Activated T-cell treated with anti-CD3 and anti-CD28 coated beads, Interleukin-2, amount 50 U/mL, for 24 hours (primary cell): Measurements from ENCODE around the gene SELENOO.

Source experiments
- DNase-seq: peaks from one replicate; pipeline ENCODE4 v3.0.0-alpha.2; 2020
- H3K27ac Mint-ChIP-seq: 2 replicates; pipeline ENCODE4 v1.8.0; 2020; ENCODE audit warnings: mild to moderate bottlenecking, mixed read lengths
- H3K27me3 Mint-ChIP-seq: 2 replicates; pipeline ENCODE4 v1.8.0; 2020; ENCODE audit warnings: mixed read lengths
- H3K36me3 Mint-ChIP-seq: 2 replicates; pipeline ENCODE4 v1.8.0; 2020; ENCODE audit warnings: low read depth, mixed read lengths
- H3K4me1 Mint-ChIP-seq: 2 replicates; pipeline ENCODE4 v1.8.0; 2020; ENCODE audit warnings: low read depth, mixed read lengths
- H3K4me3 Mint-ChIP-seq: 2 replicates; pipeline ENCODE4 v1.8.0; 2020; ENCODE audit warnings: mild to moderate bottlenecking, moderate library complexity, mixed read lengths
- H3K9me3 Mint-ChIP-seq: 2 replicates; pipeline ENCODE4 v1.8.0; 2020; ENCODE audit warnings: mixed read lengths

Gene SELENOO

DNA sequence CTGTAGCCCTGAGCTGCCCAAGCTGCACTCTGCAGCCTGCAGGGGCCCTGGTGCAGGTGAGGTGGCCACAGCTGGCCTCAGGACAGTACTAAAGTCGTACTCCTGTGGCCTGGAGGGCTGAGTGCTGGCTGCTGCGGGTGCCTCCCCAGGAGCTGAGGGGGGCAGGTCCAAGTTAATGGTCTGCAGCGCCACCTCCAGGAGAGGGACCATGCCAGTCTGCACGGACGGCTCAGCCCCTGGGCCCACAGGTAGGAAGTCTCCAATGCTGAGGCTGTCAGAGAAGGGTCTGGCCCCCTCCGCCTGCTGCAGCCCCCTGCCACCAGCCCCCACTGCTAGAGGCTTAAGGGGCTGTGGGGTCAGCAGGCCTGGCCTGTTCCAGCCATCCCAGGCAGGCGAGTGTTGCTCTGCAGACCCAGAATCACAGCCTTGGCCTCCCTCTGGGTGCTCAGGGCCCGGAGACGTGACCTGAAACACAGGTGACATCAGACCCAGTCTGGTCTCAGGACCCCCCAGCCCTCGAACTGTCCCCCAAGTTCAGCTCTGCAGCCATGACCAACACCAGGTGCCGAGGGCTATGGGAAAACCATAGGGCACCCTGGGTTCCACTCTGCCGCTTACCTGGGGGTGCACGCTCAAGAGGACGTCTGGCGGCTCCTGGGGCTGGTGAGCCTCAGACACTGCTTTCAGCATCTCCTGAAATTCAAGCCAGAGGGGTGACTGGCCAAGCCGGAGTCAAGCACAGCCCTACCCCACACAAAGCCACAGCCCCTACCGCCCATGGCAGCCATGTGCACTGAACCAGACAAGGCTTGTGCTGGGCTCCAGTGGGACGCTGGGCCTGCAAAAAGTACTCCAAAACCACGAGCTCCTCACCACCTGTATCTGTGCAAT is 20.8 kb downstream of the SELENOO start:
- peaks cover 91% of the 10 kb centered on the region for H3K36me3 Mint-ChIP-seq
- H3K9me3 Mint-ChIP-seq: no peaks in the 10 kb centered on the region
- H3K27me3 Mint-ChIP-seq: no peaks in the 10 kb centered on the region
- H3K27ac Mint-ChIP-seq: no peak overlapping the region
- no peak overlapping the region for H3K4me3 Mint-ChIP-seq
- no peaks in the 10 kb centered on the region for H3K4me1 Mint-ChIP-seq
- no peak for DNase-seq

DNA sequence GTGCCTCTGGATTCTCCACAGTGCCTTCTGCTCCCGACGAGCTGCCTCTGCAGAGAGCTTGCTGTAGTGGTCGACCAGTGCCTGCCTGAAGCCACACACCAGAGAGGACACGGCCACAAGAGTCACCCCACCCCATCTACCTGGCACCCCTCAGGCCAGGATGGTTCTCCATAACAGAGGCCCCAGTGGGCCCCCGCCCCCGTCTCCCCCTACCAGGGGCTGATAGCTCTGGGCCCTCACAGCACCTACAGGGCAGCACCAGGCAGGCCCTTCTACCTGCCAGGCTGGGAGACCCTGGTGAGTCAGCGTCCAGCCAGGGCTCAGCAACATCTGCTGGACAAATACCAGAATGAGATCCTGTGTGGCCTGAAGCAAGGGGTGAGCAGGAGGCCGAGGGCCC is 21.7 kb downstream of the SELENOO start:
- Mint-ChIP-seq H3K4me1 (no peaks in the 10 kb centered on the region), H3K9me3 (no peaks in the 10 kb centered on the region), H3K4me3 (no peak overlapping the region), H3K36me3 (peaks cover 89% of the 10 kb centered on the region), H3K27ac (no peak overlapping the region), H3K27me3 (no peaks in the 10 kb centered on the region)
- DNase-seq: no peak

DNA sequence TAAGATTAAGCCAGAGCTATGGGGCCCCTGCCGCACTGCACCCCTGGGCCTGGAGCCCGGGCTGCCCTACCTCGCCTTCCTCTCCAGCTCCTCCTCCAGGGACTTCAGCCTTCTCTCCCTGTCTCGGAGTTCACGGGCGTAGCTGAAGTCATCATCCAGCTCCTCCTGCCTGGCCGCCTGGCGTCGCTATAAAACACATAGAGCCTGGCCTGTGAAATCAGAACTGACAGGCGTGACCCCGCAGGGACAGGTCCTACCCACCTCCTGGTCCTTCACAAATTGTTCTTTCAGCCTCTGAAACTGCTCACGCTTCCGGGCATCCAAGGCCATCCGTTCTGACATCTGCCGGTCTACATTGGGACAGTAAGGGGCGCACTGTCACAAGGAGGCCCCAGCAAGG is 23.3 kb downstream of the SELENOO start:
- Mint-ChIP-seq H3K27ac (peak overlapping the region; percentile 14), H3K4me1 (no peaks in the 10 kb centered on the region), H3K27me3 (no peaks in the 10 kb centered on the region), H3K36me3 (peaks cover 81% of the 10 kb centered on the region), H3K9me3 (no peaks in the 10 kb centered on the region), H3K4me3 (no peak overlapping the region)
- DNase-seq: no peak

DNA sequence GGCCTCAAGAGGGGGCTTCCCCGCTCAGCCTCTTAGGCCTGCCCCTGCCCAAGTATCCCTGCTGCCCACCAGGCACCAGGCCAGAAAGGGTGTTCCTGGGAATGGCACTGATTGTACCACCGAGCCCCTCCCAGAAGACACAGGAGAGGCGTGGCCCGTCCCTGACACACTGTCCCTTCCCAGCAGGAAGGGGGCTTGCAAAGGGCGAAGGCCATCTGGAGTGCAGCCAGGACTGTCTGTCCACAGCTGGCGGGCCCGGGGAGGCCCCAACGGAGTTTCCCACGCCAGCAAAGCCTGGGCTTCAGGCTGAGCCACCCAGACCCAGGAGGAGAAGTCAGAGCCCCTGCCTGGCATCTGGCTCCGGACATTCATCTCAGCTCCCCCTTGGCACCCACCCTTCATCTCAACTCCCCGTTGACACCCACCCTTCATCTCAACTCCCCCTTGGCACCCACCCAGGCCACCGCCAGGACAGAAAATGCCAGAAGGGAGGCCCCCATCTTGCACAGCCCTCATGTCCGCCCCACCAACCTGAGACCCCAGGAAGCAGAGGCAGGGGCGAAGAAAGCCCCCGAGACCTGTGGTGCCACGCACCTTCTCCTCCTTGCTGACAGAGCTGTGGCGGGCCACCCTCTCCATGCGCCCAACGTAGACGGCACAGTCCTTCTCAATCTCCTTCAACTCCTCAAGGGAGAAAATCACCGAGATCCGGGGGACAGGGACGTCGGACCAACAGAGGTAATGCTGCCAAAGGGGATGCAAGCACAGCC is 24.6 kb downstream of the SELENOO start:
- no peak overlapping the region for H3K27ac Mint-ChIP-seq
- no peaks in the 10 kb centered on the region for H3K27me3 Mint-ChIP-seq

DNA sequence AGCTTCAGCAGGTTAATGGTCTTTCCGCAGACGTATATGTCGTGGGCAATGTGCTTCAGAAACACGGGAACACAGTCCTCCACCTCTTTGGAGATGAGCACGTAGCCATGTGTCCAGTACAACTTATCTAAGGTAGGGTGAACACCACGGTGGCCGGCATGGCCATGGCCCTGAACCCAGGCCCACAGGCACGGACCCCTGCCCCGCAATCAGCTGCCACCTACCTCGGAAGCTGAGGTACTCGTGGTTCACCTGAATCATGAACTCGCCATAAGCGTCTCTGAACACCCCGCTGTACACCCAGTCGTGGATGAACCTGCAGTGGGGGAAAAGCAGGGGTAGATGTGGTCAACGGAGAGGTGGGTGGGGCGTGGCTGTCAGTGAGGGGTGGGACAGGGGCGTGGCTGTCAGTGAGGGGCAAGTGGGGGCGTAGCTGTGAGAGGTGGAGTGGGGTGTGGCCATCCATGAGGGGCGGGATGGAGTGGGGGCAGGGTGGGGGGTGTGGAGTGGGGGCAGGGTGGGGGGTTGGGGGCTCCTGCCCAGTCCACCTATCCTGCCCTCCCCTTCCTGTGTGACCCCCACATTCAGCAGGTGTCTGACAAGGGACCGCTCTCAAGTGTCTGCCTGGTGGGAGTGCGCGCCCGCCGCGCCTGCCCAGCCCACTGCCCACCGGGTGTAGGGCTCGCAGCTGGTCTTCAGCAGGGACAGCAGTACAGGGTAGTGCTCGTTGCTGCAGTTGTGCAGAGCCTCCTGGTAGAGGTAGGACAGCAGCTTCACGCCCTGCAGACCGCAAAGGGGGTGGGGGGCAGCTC is 25.5 kb downstream of the SELENOO start:
- Mint-ChIP-seq H3K27ac (no peak overlapping the region), H3K9me3 (no peaks in the 10 kb centered on the region), H3K4me3 (no peak overlapping the region), H3K27me3 (no peaks in the 10 kb centered on the region), H3K36me3 (peaks cover 72% of the 10 kb centered on the region), H3K4me1 (peaks cover 2% of the 10 kb centered on the region)
- no peak for DNase-seq

More for the DNA sequence above, 24.6 kb downstream of the SELENOO start:
- Mint-ChIP-seq H3K4me1 (peaks cover 2% of the 10 kb centered on the region), H3K4me3 (no peak overlapping the region), H3K9me3 (no peaks in the 10 kb centered on the region), H3K36me3 (peaks cover 80% of the 10 kb centered on the region)
- no peak for DNase-seq

DNA sequence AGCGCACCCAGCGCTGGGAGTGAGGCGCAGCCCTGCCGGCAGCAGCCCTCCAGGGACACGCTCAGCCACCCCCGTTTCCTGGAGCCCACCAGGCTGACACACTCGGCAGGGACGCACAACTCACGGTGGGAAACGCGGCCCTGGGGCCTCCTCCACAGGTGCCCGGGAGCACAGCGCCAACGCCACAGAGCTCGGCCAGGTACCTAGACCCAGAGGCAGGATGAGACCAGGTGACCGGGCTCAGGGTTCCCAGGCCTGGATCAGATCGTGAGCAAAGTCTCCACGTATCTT is 26.0 kb downstream of the SELENOO start:
- no peaks in the 10 kb centered on the region for H3K27me3 Mint-ChIP-seq
- H3K27ac Mint-ChIP-seq: no peak overlapping the region
- no peaks in the 10 kb centered on the region for H3K9me3 Mint-ChIP-seq
- no peak for DNase-seq
- H3K4me3 Mint-ChIP-seq: no peak overlapping the region
- peaks cover 2% of the 10 kb centered on the region for H3K4me1 Mint-ChIP-seq
- H3K36me3 Mint-ChIP-seq: peaks cover 70% of the 10 kb centered on the region

DNA sequence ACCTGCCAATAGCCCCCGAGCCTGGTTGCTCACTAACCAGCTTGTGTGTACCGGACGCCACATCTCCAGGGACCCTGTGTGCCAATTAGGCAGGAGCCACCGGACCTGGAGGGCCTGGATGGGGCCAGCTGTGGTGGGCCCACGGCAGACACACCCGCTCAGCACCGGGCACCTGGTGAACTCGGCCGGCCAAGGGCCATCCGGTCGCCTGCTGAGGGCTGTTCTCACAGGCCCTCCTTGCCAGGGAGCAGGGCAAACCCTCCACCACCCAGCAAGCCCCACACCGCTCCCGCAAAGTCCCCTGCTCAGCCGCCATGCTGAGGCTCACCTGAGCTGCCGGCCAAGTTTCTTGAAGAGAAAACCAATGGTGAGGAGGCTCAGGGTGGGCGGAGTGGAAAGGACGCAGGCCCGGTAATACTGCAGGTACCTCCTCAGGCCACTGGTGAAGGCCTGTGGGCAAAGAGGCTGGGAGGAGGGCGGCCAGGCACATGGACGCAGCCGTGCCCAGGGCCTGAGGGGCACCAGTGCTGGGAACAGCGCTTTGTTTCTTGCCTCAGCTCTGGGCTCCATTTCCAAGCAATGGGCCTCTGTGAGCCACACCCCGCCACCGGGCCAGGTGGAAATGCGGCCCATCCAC is 26.9 kb downstream of the SELENOO start:
- Mint-ChIP-seq H3K27ac (no peak overlapping the region), H3K27me3 (no peaks in the 10 kb centered on the region), H3K36me3 (peaks cover 69% of the 10 kb centered on the region), H3K4me1 (peaks cover 2% of the 10 kb centered on the region), H3K9me3 (no peaks in the 10 kb centered on the region), H3K4me3 (no peak overlapping the region)
- no peak for DNase-seq

DNA sequence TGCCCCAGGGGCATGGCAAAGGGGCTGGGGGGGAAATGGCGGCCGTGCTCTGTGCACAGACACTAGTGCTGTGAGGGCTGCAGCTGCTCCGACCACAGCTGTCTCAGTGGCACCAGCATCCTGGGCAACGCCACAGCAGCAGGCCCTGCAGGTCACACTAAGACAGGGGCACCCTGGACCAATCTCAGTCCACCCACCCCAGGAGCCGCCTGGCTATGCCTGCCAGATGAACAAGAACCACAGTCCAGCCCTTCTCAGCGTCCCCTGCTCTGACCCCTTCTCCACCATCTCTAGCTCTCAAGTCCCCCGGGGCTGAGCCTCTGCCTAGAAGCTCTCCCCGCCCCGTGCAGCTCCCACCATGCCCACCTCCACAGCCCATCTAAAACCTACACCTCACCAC is 27.6 kb downstream of the SELENOO start:
- Mint-ChIP-seq H3K36me3 (peaks cover 69% of the 10 kb centered on the region), H3K9me3 (no peaks in the 10 kb centered on the region), H3K4me1 (peaks cover 2% of the 10 kb centered on the region), H3K4me3 (no peak overlapping the region), H3K27ac (no peak overlapping the region), H3K27me3 (no peaks in the 10 kb centered on the region)
- DNase-seq: no peak

DNA sequence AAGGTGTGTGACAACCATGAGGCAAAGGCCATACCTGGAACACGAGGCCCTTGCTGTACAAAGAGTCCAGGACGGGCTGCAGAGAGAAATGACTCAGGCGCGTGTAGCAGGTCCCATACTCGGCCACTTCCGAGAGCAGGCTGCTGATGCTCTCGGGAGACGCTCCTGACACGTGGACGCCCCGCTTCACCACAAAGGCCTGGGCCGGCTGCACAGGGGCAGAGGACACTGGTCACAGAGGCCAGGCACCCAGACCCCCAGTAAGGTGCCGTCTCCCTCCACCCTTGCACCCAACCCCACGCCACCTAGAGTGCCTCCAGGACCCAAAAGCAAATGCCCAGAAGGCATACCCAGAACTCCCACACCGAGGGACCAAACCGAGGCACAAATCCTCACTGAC is 28.6 kb downstream of the SELENOO start:
- Mint-ChIP-seq H3K36me3 (peaks cover 66% of the 10 kb centered on the region), H3K4me3 (no peak overlapping the region), H3K27me3 (no peaks in the 10 kb centered on the region), H3K4me1 (peaks cover 2% of the 10 kb centered on the region), H3K9me3 (no peaks in the 10 kb centered on the region), H3K27ac (no peak overlapping the region)
- no peak for DNase-seq

DNA sequence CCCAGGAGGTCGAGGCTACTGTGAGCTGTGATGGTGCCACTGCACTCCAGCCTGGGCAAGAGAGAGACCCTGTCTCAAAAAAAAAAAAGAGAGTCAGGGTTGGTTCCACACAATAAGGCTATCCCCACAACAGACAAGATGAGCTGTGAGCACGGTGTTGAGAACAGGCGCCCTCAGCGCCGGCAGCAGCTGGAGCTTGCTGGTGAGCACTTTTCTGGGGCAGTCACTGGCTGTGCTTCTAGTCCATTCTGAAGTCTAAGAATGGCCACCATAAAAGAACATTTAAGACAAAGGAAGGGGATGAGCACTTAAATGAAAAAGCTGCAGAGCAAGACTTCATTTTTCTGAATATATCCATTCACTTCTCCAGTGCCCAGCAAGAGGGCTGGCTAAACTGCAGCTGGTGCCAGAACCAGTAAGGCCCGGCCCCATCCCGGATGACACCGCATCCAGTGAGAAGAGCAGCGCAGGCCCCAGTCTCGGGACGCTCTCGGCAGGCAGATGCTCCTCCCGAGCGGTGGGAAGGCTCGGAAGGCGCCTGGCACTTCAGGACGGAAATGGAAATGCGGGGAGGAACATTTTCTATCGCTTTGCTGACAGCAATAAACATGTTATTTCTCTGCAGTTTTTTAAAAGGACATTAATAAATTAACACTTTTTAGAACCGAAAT is 31.8 kb downstream of the SELENOO start:
- Mint-ChIP-seq H3K27me3 (no peaks in the 10 kb centered on the region), H3K4me1 (peaks cover 13% of the 10 kb centered on the region), H3K4me3 (no peak overlapping the region), H3K27ac (no peak overlapping the region), H3K9me3 (no peaks in the 10 kb centered on the region), H3K36me3 (peaks cover 64% of the 10 kb centered on the region)
- DNase-seq: no peak

DNA sequence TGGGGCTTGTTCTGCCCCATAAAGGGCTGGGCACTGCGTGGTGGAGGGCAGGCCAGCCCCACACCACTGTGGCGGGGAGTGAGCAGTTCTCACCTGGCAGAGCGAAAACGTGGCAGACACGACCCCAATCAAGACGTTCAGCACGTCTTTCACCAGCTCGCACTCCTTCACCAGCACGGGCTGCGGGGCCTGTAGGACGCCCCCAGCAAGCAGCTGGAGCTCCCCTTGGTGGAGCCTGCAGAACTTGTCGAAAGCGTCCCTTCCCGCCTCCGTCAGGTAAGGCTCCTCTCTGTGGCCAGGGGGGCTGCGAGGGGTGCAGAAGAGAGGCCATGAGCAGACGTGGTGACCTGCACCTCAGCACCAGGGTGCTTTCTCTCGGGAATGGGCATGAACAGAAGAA is 32.4 kb downstream of the SELENOO start:
- Mint-ChIP-seq H3K4me1 (peaks cover 16% of the 10 kb centered on the region), H3K27ac (no peak overlapping the region), H3K36me3 (peaks cover 70% of the 10 kb centered on the region), H3K9me3 (no peaks in the 10 kb centered on the region), H3K4me3 (no peak overlapping the region), H3K27me3 (no peaks in the 10 kb centered on the region)
- DNase-seq: no peak

DNA sequence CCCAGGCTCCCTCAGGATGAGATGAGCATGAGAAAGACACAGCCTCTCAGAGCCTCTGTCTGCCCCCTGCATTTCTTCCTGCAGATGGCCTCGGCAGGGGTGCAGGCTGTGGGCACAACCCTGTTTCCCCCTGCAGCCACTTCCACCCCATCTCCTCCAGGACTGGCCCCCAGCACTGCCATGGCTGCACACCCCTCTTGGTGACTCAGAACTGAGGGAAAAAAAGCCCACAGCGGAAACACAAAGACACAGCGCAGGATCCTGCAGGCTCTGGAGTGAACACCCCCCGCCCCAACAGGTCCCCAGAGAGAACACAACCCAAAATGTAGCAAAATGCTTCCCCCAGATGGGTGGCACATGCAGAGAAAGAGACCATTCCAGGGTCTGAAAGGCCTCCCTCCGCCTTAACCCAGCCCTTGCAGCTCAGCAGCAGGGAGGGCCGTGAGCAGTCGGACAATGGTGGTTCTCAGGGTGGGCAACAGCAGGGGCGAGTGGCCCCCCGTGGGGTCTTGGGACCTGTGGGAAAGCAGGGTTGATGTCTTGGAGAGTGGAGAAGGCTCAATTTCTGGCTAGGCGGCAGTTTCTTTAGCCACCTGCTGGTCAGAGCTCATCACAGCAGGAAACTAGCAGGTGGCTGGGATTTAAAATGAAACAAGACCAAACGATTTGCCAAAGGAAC is 36.1 kb downstream of the SELENOO start:
- Mint-ChIP-seq H3K27me3 (no peaks in the 10 kb centered on the region), H3K4me3 (no peak overlapping the region), H3K4me1 (peaks cover 27% of the 10 kb centered on the region), H3K9me3 (no peaks in the 10 kb centered on the region), H3K36me3 (peaks cover 75% of the 10 kb centered on the region), H3K27ac (peak overlapping the region; percentile 31)
- no peak for DNase-seq

DNA sequence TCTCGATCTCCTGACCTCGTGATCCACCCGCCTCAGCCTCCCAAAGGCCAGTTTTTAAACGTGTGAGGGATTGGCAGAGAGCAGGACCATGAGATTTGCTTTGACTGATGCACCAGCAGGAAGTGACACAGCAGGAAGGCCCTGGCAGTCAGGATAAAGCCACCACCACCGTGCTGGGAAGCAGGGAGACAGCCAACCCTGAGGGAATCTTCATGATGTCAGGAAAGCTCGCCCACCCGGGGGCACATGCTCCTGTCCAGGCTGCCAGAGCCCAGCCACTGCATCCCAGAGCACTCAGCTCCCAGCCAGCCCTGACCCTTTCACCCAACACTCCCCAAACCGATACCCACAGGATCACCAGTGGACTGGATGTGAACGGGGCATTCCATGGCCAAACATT is 37.9 kb downstream of the SELENOO start:
- H3K36me3 Mint-ChIP-seq: peaks cover 67% of the 10 kb centered on the region
- no peaks in the 10 kb centered on the region for H3K9me3 Mint-ChIP-seq
- H3K4me3 Mint-ChIP-seq: no peak overlapping the region
- H3K27me3 Mint-ChIP-seq: no peaks in the 10 kb centered on the region
- no peak overlapping the region for H3K27ac Mint-ChIP-seq
- no peak for DNase-seq
- H3K4me1 Mint-ChIP-seq: peaks cover 37% of the 10 kb centered on the region
